Measurements from ENCODE around the gene ARPC1B. TPM values are rescaled to one million over a fixed set of nuclear protein-coding genes. Genes with fewer than 3 reads are reported as not detected.
"Not testable (repeated sequence)": the region's sequence is repeated elsewhere in the genome, so short reads cannot be mapped to it uniquely, and the experiment has no call there.

The ARPC1B gene
- total RNA-seq, 1 experiment from 2014 or later: 108 TPM

DNA sequence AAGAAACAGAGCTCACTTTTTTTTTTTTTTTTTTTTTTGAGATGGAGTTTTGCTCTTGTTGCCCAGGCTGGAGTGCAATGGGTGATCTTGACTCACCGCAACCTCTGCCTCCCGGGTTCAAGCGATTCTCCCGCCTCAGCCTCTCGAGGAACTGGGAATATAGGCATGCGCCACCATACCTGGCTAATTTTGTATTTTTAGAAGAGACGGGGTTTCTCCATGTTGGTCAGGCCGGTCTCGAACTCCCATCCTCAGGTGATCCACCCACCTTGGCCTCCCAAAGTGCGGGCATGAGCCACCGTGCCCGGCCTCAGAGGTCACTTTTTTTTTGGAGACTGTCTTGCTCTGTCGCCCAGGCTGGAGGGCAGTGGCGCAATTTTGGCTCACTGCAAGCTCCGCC, 16.0 kb upstream of the ARPC1B start:
- H3K27me3 ChIP-seq (ENCODE audit: control insufficient read depth, insufficient read depth, low read length): not testable (repeated sequence)
- peaks cover 15% of the 10 kb centered on the region for H3K36me3 ChIP-seq (replicated peaks; ENCODE audit: control insufficient read depth, insufficient read depth, low read length)

GRCh38 chr7:99359465-99360154, 14.9 kb upstream of the ARPC1B start:
- Histone ChIP-seq H3K4me3 (ENCODE audit: insufficient read depth, low read depth, low read length) (no peak overlapping the region), H3K36me3 (replicated peaks; ENCODE audit: control insufficient read depth, insufficient read depth, low read length) (peaks cover 15% of the 10 kb centered on the region), H3K27me3 (ENCODE audit: control insufficient read depth, insufficient read depth, low read length) (no peaks in the 10 kb centered on the region)
- DNase-seq: peak; percentile 73

More for the DNA sequence above, 16.0 kb upstream of the ARPC1B start:
- not testable (repeated sequence) for DNase-seq; H3K4me3 ChIP-seq (ENCODE audit: insufficient read depth, low read depth, low read length)

- Histone ChIP-seq H3K4me3 (ENCODE audit: insufficient read depth, low read depth, low read length) (no peak overlapping the region), H3K36me3 (replicated peaks; ENCODE audit: control insufficient read depth, insufficient read depth, low read length) (peaks cover 16% of the 10 kb centered on the region), H3K27me3 (ENCODE audit: control insufficient read depth, insufficient read depth, low read length) (no peaks in the 10 kb centered on the region)
- DNase-seq: no peak
Observed at GRCh38 chr7:99362801-99363200, 11.7 kb upstream of the ARPC1B start.

DNA sequence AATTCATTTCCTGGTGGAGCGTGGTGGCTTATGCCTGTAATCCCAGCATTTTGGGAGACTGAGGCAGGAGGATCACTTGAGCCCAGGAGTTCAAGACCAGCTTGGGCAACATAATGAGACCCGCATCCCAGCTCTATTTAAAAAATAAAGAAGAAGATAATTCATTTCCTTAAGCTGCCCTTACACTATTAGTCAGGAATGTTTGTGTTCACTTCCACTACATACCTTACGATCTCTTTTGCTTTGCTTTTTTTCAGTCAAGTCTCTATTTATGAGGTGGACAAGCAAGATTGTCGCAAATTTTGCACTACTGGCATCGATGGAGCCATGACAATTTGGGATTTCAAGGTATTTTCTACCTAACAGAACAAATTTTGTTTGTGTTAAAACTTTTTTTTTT, 11.2 kb upstream of the ARPC1B start:
- Histone ChIP-seq H3K36me3 (replicated peaks; ENCODE audit: control insufficient read depth, insufficient read depth, low read length) (peaks cover 13% of the 10 kb centered on the region), H3K27me3 (ENCODE audit: control insufficient read depth, insufficient read depth, low read length) (no peaks in the 10 kb centered on the region), H3K4me3 (ENCODE audit: insufficient read depth, low read depth, low read length) (no peak overlapping the region)
- no peak for DNase-seq

- Histone ChIP-seq H3K4me3 (ENCODE audit: insufficient read depth, low read depth, low read length) (no peak overlapping the region), H3K36me3 (replicated peaks; ENCODE audit: control insufficient read depth, insufficient read depth, low read length) (peaks cover 6% of the 10 kb centered on the region), H3K27me3 (ENCODE audit: control insufficient read depth, insufficient read depth, low read length) (no peaks in the 10 kb centered on the region)
- peak; percentile 92 for DNase-seq
Observed at GRCh38 chr7:99365318-99366141, 9.0 kb upstream of the ARPC1B start.

- peak; percentile 66 for DNase-seq
- no peaks in the 10 kb centered on the region for H3K27me3 ChIP-seq (ENCODE audit: control insufficient read depth, insufficient read depth, low read length)
- peaks cover 6% of the 10 kb centered on the region for H3K36me3 ChIP-seq (replicated peaks; ENCODE audit: control insufficient read depth, insufficient read depth, low read length)
- no peak overlapping the region for H3K4me3 ChIP-seq (ENCODE audit: insufficient read depth, low read depth, low read length)
Observed at GRCh38 chr7:99366646-99367045, 7.9 kb upstream of the ARPC1B start.

- H3K4me3 ChIP-seq (ENCODE audit: insufficient read depth, low read depth, low read length): no peak overlapping the region
- no peak for DNase-seq
- peaks cover 4% of the 10 kb centered on the region for H3K36me3 ChIP-seq (replicated peaks; ENCODE audit: control insufficient read depth, insufficient read depth, low read length)
- no peaks in the 10 kb centered on the region; the same call in 1 of the 2 replicates for H3K27me3 ChIP-seq (ENCODE audit: control insufficient read depth, insufficient read depth, low read length)
Observed at GRCh38 chr7:99368750-99369389, 5.7 kb upstream of the ARPC1B start.

- Histone ChIP-seq H3K36me3 (replicated peaks; ENCODE audit: control insufficient read depth, insufficient read depth, low read length) (peaks cover 2% of the 10 kb centered on the region), H3K4me3 (ENCODE audit: insufficient read depth, low read depth, low read length) (no peak overlapping the region), H3K27me3 (ENCODE audit: control insufficient read depth, insufficient read depth, low read length) (no peaks in the 10 kb centered on the region; the same call in 1 of the 2 replicates)
- peak; percentile 19 for DNase-seq
Observed at GRCh38 chr7:99369767-99370391, 4.7 kb upstream of the ARPC1B start.

DNA sequence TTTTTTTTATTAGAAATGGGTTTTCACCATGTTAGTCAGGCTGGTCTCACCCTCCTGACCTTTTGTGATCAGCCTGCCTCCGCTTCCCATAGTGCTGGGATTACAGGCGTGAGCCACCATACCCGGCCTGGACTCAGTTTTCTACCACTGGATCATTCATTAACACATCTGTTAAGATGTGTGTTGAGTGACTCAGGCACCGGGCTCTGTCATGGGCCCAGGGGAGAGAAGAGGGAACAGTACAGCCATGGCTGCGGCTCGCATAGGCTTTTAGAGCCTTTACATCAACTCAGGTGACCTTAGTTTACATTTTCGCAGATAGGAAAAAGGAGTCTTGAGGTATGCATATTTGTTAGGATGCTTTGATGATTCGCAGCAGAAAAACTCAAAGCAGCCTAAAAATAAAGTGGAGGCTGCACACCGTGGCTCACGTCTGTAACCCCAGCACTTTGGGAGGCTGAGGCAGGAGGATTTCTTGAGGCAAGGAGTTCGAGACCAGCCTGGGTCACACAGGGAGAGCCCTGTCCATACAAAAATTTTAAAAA, 3.1 kb upstream of the ARPC1B start:
- no peak for DNase-seq
- H3K4me3 ChIP-seq (ENCODE audit: insufficient read depth, low read depth, low read length): no peak overlapping the region
- no peaks in the 10 kb centered on the region; the same call in 1 of the 2 replicates for H3K27me3 ChIP-seq (ENCODE audit: control insufficient read depth, insufficient read depth, low read length)
- peaks cover 1% of the 10 kb centered on the region for H3K36me3 ChIP-seq (replicated peaks; ENCODE audit: control insufficient read depth, insufficient read depth, low read length)

DNA sequence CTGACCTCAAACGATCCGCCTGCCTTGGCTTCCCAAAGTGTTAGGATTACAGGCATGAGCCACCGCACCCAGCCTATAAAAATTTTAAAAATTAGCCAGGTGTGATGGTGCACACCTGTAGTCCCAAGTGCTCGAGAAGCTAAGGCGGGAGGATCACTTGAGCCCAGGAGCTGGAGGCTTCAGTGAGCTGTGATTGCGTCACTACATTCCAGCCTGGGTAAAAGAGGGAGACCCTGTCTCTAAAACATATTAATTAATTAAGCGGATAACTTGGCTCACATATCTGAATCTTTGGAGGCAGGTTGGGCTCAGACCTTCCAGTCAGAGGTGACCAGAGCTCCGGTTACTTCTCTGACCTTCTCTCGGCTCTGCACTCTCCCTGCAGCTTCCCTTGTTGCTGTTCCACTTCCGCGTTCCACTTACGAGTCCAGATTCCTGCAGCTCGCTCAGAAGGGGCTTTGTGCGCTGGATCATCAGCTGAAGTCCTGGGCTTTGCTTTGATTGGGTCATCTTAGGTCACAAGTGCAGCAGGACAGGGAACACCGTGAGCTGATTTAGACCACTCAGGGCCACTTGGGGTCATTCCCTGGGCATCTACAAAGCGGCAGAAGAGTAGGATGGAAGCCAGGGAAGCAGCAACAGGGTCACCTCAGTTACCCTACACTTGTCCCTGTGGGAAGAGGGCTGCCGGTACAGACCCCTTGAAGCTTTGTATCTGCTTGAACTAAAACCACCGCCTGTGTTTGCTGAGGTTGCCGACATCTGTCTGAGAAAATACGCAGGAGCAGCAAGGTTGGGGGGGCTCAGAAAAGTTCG, 2.0 kb upstream of the ARPC1B start:
- Histone ChIP-seq H3K27me3 (ENCODE audit: control insufficient read depth, insufficient read depth, low read length) (no peaks in the 10 kb centered on the region; the same call in 1 of the 2 replicates), H3K36me3 (replicated peaks; ENCODE audit: control insufficient read depth, insufficient read depth, low read length) (no peaks in the 10 kb centered on the region), H3K4me3 (ENCODE audit: insufficient read depth, low read depth, low read length) (no peak overlapping the region)
- DNase-seq: peak; percentile 35

DNA sequence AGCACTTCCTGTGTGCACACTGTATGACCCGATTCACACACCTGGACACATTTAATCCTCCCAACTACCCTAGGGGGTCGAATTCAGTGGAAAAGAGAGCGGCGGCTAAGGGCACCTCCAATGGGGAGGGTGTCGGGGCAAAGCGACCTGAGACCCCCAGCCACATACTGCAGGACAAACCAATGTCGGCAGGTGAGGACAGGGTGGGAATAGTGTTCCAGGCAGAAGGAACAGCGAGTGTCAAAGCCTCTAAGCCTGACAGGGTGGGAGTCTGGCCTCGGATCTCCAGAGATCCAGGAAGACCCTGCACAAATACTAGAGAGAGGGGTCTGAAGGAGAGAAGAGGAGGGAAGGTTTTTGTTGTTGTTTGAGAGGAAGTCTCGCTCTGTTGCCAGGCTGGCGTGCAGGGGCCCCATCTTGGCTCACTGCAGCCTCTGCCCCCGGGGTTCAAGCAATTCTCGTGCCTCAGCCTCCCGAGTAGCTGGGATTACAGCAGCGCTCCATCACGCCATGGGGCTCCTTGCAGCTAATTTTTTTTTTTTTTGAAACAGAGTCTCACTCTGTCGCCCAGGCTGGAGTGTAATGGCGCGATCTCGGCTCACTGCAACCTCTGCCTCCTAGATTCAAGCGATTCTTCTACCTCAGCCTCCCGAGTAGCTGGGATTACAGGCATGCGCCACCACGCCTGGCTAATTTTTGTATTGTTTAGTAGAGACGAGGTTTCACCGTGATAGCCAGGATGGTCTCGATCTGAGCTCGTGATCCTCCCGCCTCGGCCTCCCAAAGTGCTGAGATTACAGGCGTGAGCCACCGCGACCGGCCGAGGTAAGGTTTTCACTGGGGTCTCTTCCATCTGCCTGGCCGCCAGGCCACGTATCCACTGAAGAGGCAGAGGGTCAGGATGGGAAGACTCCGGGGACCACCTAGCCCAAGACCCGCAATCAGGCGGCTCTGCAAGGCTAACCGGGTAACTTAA, 1.2 kb upstream of the ARPC1B start:
- peak; percentile 25 for DNase-seq
- no peaks in the 10 kb centered on the region; the same call in 1 of the 2 replicates for H3K27me3 ChIP-seq (ENCODE audit: control insufficient read depth, insufficient read depth, low read length)
- peak overlapping the region; percentile 95 for H3K4me3 ChIP-seq (ENCODE audit: insufficient read depth, low read depth, low read length)
- H3K36me3 ChIP-seq (replicated peaks; ENCODE audit: control insufficient read depth, insufficient read depth, low read length): no peaks in the 10 kb centered on the region

DNA sequence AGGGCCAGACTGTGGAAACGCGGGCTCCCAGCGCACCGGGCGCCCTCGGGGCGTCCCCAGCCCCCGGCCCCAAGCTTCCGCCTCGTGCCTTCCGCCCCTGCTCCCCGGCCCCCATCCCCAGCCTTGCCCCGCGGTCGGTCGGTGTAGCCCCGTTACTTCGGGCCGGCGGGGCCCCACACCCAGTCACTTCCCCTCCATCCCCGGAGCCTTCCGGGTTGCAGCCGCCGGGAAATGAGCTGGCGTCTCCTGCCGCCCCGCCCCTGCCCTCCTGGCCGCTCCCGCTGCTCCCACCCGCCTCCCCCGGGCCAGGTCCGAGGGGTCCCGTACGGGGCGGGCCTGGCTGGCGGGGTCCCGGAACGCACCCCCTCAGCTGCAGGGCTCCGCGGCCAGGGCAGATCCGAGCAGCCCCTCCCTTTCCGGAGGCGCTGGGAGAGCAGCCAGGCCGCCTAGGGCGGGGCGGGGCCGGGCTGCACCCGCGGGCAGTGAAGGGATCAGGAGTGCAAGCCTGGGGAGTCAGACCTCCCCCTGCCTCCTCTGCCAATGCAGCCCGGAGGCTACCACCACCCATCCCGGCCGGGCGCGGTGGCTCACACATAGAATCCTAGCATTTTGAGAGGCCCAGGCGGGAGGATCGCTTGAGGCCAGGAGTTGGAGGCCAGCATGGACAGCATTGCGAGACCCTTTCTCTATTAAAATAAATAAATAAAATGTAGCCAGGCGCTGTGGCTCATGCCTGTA, 709 bp downstream of the ARPC1B start:
- Histone ChIP-seq H3K27me3 (ENCODE audit: control insufficient read depth, insufficient read depth, low read length) (no peaks in the 10 kb centered on the region; the same call in 1 of the 2 replicates), H3K36me3 (replicated peaks; ENCODE audit: control insufficient read depth, insufficient read depth, low read length) (no peaks in the 10 kb centered on the region), H3K4me3 (ENCODE audit: insufficient read depth, low read depth, low read length) (peak overlapping the region; percentile 95)
- peak; percentile 95 for DNase-seq
